ENCODE results near the gene UBALD1. TPM values are rescaled to one million over a fixed set of nuclear protein-coding genes. Genes with fewer than 3 reads are reported as not detected.

Gene UBALD1
- total RNA-seq, 1 donor from 2014 or later: 31.0 TPM

- Mint-ChIP-seq H3K36me3 (ENCODE audit: low read depth, unreplicated experiment) (peaks cover 3% of the 10 kb centered on the region), H3K27ac (ENCODE audit: unreplicated experiment) (no peak overlapping the region), H3K9me3 (ENCODE audit: unreplicated experiment) (no peaks in the 10 kb centered on the region), H3K4me3 (ENCODE audit: unreplicated experiment) (no peak overlapping the region), H3K4me1 (ENCODE audit: unreplicated experiment) (peaks cover 4% of the 10 kb centered on the region), H3K27me3 (ENCODE audit: unreplicated experiment) (peaks cover 8% of the 10 kb centered on the region)
- no peak for DNase-seq (ENCODE audit: low spot score)
- no peak for TF ChIP-seq CTCF (IDR thresholded peaks at IDR 0.05; ENCODE audit: unreplicated experiment)
Observed at GRCh38 chr16:4603624-4604170, 11.0 kb downstream of the UBALD1 start.

- DNase-seq (ENCODE audit: low spot score): no peak
- H3K4me1 Mint-ChIP-seq (ENCODE audit: unreplicated experiment): peaks cover 4% of the 10 kb centered on the region
- no peak overlapping the region for H3K4me3 Mint-ChIP-seq (ENCODE audit: unreplicated experiment)
- TF ChIP-seq CTCF (IDR thresholded peaks at IDR 0.05; ENCODE audit: unreplicated experiment): no peak
- H3K36me3 Mint-ChIP-seq (ENCODE audit: low read depth, unreplicated experiment): peaks cover 3% of the 10 kb centered on the region
- peaks cover 9% of the 10 kb centered on the region for H3K27me3 Mint-ChIP-seq (ENCODE audit: unreplicated experiment)
- no peaks in the 10 kb centered on the region for H3K9me3 Mint-ChIP-seq (ENCODE audit: unreplicated experiment)
- H3K27ac Mint-ChIP-seq (ENCODE audit: unreplicated experiment): no peak overlapping the region
Observed at GRCh38 chr16:4602331-4602730, 12.4 kb downstream of the UBALD1 start.

GRCh38 chr16:4601864-4602186, 12.9 kb downstream of the UBALD1 start:
- Mint-ChIP-seq H3K36me3 (ENCODE audit: low read depth, unreplicated experiment) (peaks cover 3% of the 10 kb centered on the region), H3K4me1 (ENCODE audit: unreplicated experiment) (peaks cover 4% of the 10 kb centered on the region), H3K27me3 (ENCODE audit: unreplicated experiment) (peaks cover 8% of the 10 kb centered on the region), H3K27ac (ENCODE audit: unreplicated experiment) (no peak overlapping the region), H3K4me3 (ENCODE audit: unreplicated experiment) (no peak overlapping the region), H3K9me3 (ENCODE audit: unreplicated experiment) (no peaks in the 10 kb centered on the region)
- no peak for DNase-seq (ENCODE audit: low spot score)
- no peak for TF ChIP-seq CTCF (IDR thresholded peaks at IDR 0.05; ENCODE audit: unreplicated experiment)

GRCh38 chr16:4601036-4601863, 13.4 kb downstream of the UBALD1 start:
- Mint-ChIP-seq H3K4me1 (ENCODE audit: unreplicated experiment) (peaks cover 4% of the 10 kb centered on the region), H3K27me3 (ENCODE audit: unreplicated experiment) (peaks cover 8% of the 10 kb centered on the region), H3K27ac (ENCODE audit: unreplicated experiment) (peak overlapping the region; percentile 57), H3K4me3 (ENCODE audit: unreplicated experiment) (no peak overlapping the region), H3K36me3 (ENCODE audit: low read depth, unreplicated experiment) (peaks cover 2% of the 10 kb centered on the region), H3K9me3 (ENCODE audit: unreplicated experiment) (no peaks in the 10 kb centered on the region)
- no peak for TF ChIP-seq CTCF (IDR thresholded peaks at IDR 0.05; ENCODE audit: unreplicated experiment)
- no peak for DNase-seq (ENCODE audit: low spot score)

- no peak for DNase-seq (ENCODE audit: low spot score)
- no peaks in the 10 kb centered on the region for H3K9me3 Mint-ChIP-seq (ENCODE audit: unreplicated experiment)
- no peak overlapping the region for H3K4me3 Mint-ChIP-seq (ENCODE audit: unreplicated experiment)
- H3K4me1 Mint-ChIP-seq (ENCODE audit: unreplicated experiment): peaks cover 4% of the 10 kb centered on the region
- H3K36me3 Mint-ChIP-seq (ENCODE audit: low read depth, unreplicated experiment): no peaks in the 10 kb centered on the region
- peaks cover 12% of the 10 kb centered on the region for H3K27me3 Mint-ChIP-seq (ENCODE audit: unreplicated experiment)
- TF ChIP-seq CTCF (IDR thresholded peaks at IDR 0.05; ENCODE audit: unreplicated experiment): no peak
- H3K27ac Mint-ChIP-seq (ENCODE audit: unreplicated experiment): no peak overlapping the region
Observed at GRCh38 chr16:4599545-4599944, 15.1 kb downstream of the UBALD1 start.
